ENCODE measurements around the gene TCP11X1.
"Not testable (repeated sequence)": the region's sequence is repeated elsewhere in the genome, so short reads cannot be mapped to it uniquely, and the experiment has no call there.

The TCP11X1 gene

GRCh38 chrX:102214986-102215385, at the start of gene TCP11X1:
TSS of gene TCP11X1 (plus strand) at chrX:102215301.
- not testable (repeated sequence) for DNase-seq (ENCODE audit: low read depth, low spot score)

DNA sequence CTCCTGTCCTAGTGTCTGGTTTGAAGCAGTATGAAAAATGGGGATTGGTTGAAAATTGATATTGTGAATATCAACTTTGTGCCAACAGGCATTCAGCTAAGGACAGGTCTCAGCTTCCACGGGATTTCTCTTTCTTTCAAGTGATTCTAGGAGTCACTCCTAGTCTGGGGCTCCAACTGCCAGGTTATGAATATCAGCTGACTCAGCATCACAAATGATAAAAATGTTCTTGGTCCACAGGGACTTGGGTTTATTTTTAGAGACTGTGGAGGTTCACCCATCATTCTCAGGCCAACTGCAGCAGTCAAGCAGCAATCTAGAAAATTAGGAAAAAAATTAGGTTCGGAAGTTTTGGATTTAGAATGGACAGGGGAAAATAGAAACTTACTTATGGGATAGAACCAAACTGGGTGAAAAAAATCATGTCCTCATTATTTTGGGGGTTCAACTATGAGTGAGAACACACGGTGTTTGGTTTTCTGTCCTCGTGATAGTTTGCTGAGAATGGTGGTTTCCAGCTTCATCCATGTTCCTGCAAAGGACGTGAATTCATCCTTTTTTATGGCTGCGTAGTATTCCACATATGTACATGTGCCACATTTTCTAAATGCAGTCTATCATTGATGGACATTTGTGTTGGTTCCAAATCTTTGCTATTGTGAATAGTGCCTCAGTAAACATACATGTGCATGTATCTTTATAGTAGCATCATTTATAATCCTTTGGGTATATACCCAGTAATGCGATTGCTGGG, 29.0 kb upstream of the TCP11X1 start:
- DNase-seq (ENCODE audit: low read depth, low spot score) = no peak

DNA sequence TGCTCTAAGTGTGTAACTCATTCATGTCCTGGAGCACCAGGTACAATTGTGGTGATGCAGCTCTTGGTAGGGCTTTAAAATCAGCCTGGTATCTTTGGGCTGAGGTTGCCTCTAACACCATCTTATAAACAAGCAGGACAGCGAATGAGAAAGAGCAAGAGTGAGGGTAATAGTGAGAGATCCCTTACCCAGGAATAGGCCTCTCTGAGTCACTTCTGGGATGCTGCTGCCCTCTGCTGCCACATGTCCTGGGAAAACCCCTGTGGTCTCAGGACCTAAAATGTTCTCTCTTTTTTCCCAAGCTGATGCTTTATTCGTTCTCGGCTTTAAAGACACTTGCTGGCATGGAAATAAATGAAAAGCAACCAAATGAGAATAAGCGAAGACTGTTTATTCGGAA, 7.2 kb upstream of the TCP11X1 start:
- DNase-seq (ENCODE audit: low read depth, low spot score) = not testable (repeated sequence)

GRCh38 chrX:102216497-102216896, 1.4 kb downstream of the TCP11X1 start:
- DNase-seq (ENCODE audit: low read depth, low spot score) = not testable (repeated sequence)

DNA sequence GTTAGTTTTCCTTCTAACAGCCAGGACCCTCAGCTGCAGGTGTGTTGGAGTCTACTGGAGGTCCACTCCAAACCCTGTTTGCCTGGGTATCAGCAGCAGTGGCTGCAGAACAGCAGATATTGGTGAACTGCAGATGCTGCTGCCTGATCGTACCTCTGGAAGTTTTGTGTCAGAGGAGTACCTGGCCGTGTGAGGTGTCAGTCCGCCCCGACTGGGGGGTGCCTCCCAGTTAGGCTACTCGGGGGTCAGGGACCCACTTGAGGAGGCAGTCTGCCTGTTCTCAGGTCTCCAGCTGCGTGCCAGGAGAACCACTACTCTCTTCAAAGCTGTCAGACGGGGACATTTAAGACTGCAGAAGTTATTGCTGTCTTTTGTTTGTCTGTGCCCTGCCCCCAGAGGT, 20.6 kb downstream of the TCP11X1 start:
- DNase-seq (ENCODE audit: low read depth, low spot score) = not testable (repeated sequence)

- DNase-seq (ENCODE audit: low read depth, low spot score) = not testable (repeated sequence)
Observed at GRCh38 chrX:102240265-102240664, 25.2 kb downstream of the TCP11X1 start.

DNA sequence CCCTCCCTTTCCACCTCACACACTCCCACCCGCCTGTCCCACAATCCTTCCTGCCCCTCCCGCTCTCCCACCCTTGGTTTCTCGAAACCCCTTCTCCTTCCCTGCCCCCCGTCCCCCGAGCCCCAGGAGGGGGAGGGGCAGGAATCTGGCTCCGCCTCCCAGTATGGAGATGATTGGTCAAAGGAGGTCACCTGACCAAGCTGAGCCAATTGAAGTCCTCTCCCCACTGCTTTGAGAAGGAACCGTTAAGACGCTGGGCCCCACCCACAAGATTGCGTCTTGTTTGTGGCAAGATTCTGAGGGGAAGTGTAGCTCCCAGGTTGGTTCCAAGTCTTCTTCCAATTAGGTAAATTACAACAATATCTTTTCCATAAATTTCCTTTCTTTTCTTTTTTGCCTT, 31.8 kb downstream of the TCP11X1 start, which contains the start of gene NXF2:
Gene NXF2, plus strand, starts transcription at position 275 of the 400 bp plus-strand sequence. CDS start 59,912 bp downstream, outside the sequence.
- DNase-seq (ENCODE audit: low read depth, low spot score) = not testable (repeated sequence)

GRCh38 chrX:102272231-102272630, 57.1 kb downstream of the TCP11X1 start:
- not testable (repeated sequence) for DNase-seq (ENCODE audit: low read depth, low spot score)

All from smooth muscle cell of the brain vasculature (primary cell).